HG03575 (cell line): Measurements from ENCODE around the gene SNAI3.

Experiments
- ATAC-seq: cut with Tn5 transposase; IDR thresholded peaks from one replicate; pipeline ENCODE4 v1.9.1; 2021; ENCODE audit not compliant: unreplicated experiment, insufficient number of reproducible peaks, low FRiP score; ENCODE audit errors: extremely low read depth

Gene SNAI3

DNA sequence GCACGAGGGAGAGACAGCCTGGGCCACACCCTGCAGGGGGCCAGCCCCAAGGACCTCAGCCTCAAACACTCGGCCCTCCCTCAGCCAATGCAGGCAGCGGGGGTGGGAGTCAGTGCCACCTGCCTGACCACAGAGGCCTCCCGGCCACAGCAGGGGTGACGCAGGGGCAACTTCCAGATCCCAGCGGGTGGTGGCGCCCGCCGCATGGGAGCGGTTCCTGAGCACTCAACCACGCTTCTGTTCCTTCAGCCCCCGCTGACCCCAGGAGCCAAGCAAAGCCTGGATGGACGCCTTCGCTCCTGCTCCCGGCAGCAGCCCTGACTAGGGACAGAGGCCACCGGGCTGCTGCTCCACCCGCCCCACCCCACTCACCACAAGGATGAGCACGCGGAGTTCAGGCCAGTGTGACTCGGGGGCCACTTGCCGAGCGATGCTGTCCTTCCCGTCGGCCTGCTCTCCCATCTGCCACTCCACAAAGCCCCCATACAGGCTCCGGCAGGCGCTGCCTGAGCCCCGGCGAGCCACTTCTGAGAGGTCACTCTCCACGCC, 30.5 kb downstream of the SNAI3 start:
- no peak for ATAC-seq

- ATAC-seq, result no peak
These were observed 31.1 kb downstream of the SNAI3 start for GRCh38 chr16:88655053-88655732.

DNA sequence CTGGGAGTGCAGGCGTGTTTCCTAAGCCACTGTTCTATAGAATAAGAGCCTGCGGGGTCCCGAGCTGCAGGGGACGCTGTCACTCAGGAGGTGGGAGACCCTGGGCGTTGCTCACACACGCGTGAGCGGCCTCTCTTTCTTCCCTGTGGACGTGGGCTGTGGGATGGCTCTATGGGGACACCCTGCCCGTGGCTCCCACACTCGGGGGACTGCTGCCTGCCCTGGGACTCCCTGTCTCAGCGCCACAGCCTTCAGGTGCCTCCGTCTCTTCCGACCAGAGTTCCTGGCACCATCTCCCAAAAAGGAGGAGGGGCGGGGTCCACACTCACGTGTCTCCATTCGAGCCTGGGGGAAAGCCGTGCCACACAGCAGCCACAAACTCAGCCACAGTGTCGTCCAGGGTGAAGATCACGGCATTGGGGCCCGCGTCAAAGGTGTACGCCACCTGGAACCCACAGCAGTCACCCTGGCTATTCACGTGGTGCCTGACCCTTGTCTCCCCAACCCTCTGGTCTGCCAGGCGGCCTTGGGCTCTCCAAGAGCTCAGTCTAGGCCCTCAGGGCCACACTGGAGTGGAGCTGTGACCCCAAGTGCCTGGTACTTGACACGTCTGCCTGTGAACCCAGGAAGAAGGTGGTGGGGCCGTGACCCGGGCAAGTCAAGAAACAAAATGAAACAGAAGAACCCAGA, 31.8 kb downstream of the SNAI3 start:
- no peak for ATAC-seq

- no peak for ATAC-seq
These were observed 32.5 kb downstream of the SNAI3 start for GRCh38 chr16:88653596-88654362.

DNA sequence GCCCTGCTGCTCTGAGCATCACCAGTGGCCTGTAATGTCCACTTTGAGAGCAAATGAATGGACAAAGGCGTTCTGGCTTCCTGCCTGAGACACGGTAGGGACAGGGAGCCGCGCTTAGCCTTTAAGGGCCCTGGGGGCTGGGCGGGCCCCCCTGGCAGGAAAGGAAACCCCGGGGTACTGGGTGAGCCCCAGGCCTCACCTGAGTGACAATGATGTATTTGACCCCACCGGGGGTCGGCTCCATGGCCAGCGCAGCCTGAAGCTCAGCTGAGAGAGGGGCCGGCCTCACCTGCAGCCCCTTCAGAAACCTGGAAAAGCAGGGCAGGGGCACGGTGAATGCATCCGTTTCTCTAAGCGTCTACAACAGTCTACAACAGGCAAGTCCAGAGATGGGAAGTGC, 33.2 kb downstream of the SNAI3 start:
- no peak for ATAC-seq

- ATAC-seq, result no peak
These were observed 33.6 kb downstream of the SNAI3 start for GRCh38 chr16:88652762-88653063.

DNA sequence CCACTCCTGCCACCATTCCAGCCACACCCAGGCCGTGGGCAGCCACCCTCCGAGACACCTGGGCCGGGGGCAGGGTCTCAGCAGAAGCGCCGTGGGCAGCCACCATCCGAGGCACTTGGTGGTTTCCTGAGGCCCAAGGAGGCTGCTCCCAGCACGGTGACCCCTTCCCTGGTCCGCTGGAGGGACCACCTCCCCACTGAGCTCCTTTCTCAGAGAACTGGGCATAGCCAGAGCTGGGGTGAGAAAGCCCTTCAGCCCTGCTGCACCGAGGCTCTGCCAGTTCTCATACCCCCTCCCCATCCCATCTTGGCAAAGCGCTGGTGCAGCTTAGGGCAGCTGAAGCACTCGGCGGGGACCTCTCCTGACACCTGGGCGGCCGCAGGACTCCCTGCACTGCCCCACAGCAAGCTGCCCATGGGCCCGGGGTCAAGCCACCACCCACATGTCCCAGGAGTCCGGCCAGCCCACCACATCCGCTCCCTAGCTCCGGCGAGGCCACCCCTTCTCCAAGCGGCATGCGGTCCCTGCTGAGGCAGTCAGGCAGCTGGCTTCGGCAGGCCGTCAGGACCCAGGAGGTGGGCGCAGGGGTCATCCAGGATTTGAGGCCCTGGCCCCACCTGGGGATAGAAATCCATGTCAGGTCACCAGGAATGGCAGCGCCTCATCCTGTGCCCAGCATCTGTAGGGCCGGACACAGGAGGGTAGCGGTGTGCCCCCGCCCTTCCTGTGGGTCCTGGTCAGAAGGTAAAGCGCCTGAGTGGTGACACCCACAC, 34.1 kb downstream of the SNAI3 start:
- ATAC-seq, result no peak

DNA sequence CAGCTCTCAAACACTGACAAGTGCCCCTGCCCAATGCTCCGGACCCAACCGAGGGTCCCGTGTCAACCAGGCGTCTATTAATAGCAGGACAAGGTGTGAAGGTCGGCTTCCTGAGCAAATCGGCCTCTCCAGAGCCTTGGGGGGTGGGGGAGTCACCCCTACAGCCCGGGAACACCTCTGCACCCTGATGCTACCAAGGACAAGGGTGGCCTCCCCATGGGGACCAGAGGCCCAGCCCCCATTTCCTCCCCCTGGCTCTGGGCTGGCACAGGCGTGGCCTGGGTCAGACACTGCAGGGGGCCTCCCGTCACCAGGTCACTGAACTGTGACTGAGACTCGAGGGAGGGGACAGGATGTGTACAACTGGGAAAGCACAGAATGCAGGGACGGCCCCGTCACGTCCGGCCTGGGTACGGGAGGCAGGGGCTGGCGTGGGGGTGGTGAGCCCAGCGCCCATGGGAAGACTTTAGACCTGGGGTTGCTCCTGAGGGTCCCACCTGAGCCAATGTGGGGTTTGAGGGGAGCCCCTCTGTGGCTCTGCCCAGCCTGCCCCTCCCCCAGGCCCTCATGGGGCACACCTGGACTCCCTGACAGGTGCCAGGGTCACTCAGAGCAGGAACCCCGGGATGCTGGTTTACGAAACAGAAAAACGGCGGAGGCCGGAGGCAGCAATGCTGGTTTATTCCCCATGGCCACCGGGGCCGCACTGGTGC, 34.9 kb downstream of the SNAI3 start:
- ATAC-seq, result peak; percentile 46

DNA sequence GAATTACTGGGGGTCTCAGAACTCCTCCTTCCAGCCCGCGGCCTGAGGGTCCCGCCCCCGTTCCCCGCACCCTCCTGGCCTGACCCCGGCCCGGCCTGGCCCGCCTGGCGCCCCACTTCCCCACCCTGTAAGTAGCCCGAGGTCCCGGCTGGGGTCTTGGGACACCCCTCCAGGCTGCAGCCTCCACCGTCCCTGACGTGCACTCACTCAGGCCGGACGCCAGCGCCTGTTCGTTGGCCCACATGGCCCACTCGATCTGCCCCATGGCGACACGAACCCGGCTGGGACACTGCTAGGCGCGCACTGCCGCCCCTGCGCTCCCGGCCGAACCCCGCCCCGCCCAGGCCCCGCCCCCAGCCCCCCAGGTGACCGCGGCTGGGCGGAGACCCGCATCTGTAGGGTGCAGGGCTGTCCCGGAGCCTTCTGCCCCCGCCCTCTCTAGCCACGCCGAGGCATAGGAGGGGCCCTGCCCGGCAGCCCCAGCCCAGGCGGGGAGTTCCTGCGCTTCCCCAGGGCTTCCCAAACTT, 35.5 kb downstream of the SNAI3 start, which contains the start of gene CYBA:
TSS of gene CYBA (minus strand) at position 305 of the 527 bp plus-strand sequence. CDS start at position 265, 40 bp downstream.
- ATAC-seq, result peak; percentile 28

DNA sequence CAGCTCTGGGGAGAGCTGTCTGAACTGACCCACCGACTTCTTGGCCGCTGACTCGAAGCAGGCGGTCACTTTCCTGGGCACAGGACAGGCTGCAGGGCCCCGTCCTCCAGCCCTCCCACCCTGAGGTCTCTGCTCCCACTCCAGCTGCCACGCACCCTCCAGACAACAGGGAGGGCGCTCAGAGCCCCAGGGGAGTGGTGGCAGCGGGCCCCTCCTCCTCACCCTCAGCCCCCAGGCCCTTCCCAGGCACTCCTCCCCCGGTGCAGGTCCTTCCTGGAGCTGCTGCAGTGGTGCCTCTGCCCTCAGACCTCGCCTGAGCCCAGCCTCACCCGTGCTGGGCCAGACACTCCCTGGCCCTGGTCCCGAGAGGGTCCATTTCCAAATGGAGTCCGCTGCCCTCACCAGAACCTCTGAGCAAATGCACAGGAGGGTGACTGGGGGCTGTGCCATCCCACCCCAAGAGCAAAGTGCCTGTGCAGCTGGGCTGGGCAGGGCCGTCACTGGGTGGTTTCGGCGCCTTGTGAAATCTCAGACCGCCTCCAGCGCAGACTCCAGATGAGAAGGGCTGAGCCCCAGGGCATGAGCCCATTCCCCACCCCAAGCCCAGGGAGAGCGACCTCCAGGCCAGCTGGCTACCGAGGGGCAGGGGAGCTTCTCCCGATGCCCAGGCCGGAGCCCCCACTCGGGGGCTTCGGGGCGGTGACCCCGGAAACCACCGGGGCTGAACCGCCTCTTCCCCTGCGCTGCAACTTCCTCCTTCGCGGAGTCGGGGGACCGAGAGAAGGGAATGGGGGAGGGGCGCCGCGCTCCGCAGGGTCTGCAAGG, 36.2 kb downstream of the SNAI3 start:
- no peak for ATAC-seq

DNA sequence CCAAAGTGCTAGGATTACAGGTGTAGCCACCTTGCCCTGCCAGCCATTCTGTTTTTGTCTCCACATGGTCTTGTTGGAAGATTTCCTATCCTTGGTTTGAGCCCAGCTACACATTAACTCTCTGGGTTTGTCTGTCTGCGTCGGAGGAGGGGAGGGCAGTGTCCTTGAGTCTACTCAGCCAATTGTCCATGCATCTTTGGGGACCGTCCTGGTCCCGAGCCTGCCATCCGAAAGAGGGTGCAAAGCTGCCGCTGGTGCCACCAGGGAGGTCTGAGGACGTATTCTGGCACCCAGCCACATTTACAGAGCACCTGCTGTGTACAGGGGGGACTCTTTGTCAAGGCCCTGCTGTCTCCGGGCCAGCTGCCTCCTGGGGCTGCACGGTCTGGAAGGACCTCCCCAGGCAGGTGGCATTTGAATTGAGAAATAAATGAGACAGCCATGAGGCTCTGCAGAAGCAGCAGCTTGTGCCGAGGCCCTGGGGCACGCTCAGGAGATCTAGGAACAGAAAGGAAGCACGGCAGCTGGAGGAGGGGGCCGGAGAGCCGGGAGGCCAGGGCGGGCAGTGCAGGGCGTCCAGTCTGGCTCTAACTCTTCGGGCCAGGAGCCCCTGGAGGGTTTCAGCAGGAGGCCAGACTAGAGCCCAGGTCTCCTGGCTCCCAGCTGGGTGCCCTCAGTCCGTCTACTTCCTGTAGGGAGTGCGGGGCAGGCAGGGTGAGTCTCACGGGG, 36.9 kb downstream of the SNAI3 start:
- no peak for ATAC-seq

GRCh38 chr16:88647178-88648070, 38.9 kb downstream of the SNAI3 start:
- no peak for ATAC-seq

GRCh38 chr16:88646345-88647034, 39.8 kb downstream of the SNAI3 start:
- ATAC-seq, result no peak

DNA sequence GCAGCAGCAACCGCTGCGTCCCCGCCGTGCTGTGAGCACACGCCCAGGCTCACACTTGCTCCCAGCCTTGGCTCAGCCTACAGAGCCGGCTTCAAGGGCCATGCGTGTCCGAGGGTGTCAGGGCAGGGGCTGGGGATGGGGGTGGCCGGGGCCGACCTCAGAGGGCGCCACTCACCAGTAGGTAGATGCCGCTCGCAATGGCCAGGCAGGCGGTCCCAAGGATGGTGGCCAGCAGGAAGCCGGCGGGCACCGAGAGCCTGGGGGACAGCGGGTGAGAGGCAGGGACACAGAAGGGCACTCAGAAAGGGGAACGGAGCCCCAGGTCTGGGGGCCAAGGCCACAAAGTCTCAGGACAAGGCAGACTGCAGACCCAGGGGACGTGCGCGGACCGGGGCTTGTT, 40.4 kb downstream of the SNAI3 start:
- ATAC-seq, result no peak

DNA sequence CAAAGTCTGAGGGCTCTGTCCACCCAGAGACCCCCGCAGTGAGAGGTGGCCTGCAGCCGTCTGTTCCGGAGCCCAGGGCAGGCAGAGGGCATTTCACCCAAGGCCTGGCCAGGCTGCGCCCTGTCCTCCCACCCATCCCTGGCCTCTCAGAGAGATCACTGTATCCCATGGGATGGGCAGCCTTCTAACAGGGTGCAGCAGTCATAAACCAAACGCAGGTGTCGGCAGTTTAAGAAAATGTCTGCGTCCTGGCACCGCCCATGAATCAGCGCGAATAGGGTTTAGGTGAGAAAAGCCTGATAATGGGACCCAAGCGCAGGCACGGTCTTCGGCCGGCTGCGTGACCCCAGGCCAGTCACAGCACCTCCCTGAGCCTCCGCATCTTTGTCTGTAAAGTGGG, 40.9 kb downstream of the SNAI3 start:
- no peak for ATAC-seq

- no peak for ATAC-seq
These were observed 42.7 kb downstream of the SNAI3 start for GRCh38 chr16:88643644-88643932.
